DOHH2 (cell line): ENCODE measurements around the gene KRT40.

ENCODE experiments used
- H3F3A ChIP-seq: fragments of 200-600 bp; sonication (generic), shearing (Covaris generic); 2 replicates; pipeline ENCODE4 v1.6.0; 2016; ENCODE audit warnings: antibody characterized with exemption, mild to moderate bottlenecking; ENCODE audit not compliant: control insufficient read depth, insufficient read depth
- H3K27ac ChIP-seq: fragments of 200-600 bp; sonication (generic); 2 replicates; pipeline ENCODE4 v1.5.1; 2014; ENCODE audit warnings: low read depth, mild to moderate bottlenecking, low read length, moderate library complexity
- H3K27me3 ChIP-seq: fragments of 200-600 bp; sonication (generic); 2 replicates; pipeline ENCODE4 v1.6.1; 2014; ENCODE audit warnings: mild to moderate bottlenecking, low read length, mixed read lengths; ENCODE audit not compliant: control insufficient read depth
- H3K36me3 ChIP-seq: fragments of 200-600 bp; sonication (generic); 2 replicates; pipeline ENCODE4 v1.6.1; 2014; ENCODE audit warnings: mild to moderate bottlenecking, low read length, moderate library complexity, mixed read lengths; ENCODE audit not compliant: control insufficient read depth
- H3K4me1 ChIP-seq: fragments of 200-600 bp; sonication (generic); 2 replicates; pipeline ENCODE4 v1.6.1; 2014; ENCODE audit warnings: mild to moderate bottlenecking, low read length, mixed read lengths; ENCODE audit not compliant: control insufficient read depth
- H3K4me2 ChIP-seq: fragments of 200-600 bp; sonication (generic); 2 replicates; pipeline ENCODE4 v1.6.0; 2014; ENCODE audit warnings: mild to moderate bottlenecking, low read length, moderate library complexity
- H3K4me3 ChIP-seq: fragments of 200-600 bp; sonication (generic); 2 replicates; pipeline ENCODE4 v1.5.1; 2014; ENCODE audit warnings: mild to moderate bottlenecking, low read length, mixed read lengths
- H3K79me2 ChIP-seq: fragments of 200-600 bp; sonication (generic); 2 replicates; pipeline ENCODE4 v1.6.1; 2014; ENCODE audit warnings: mild to moderate bottlenecking, low read length, mixed read lengths; ENCODE audit not compliant: control insufficient read depth
- H3K9me2 ChIP-seq: fragments of 200-600 bp; sonication (generic); replicated peaks from 2 replicates; pipeline ENCODE4 v1.6.1; 2014; ENCODE audit warnings: mild to moderate bottlenecking, low read length, mixed read lengths; ENCODE audit not compliant: control insufficient read depth
- H3K9me3 ChIP-seq: fragments of 200-600 bp; sonication (generic); 2 replicates; pipeline ENCODE4 v1.6.1; 2014; ENCODE audit warnings: antibody characterized with exemption, low read length, mixed read lengths; ENCODE audit not compliant: control insufficient read depth, insufficient read depth
- H4K20me1 ChIP-seq: fragments of 200-600 bp; sonication (generic); 2 replicates; pipeline ENCODE4 v1.6.0; 2014; ENCODE audit warnings: low read depth, mild to moderate bottlenecking, antibody characterized with exemption, low read length, moderate library complexity; ENCODE audit not compliant: control insufficient read depth, insufficient read depth
- CTCF ChIP-seq: fragments of 200-600 bp; sonication (generic); IDR thresholded peaks from one replicate; pipeline ENCODE4 v1.5.1; 2014; ENCODE audit warnings: antibody characterized with exemption, mild to moderate bottlenecking, low read depth, low read length; ENCODE audit not compliant: poor library complexity, severe bottlenecking
- EZH2phosphoT487 ChIP-seq: fragments of 200-600 bp; sonication (generic); IDR thresholded peaks from 2 replicates; pipeline ENCODE4 v1.6.1; 2017; ENCODE audit warnings: borderline replicate concordance, mild to moderate bottlenecking, antibody characterized with exemption, low read length, moderate library complexity, mixed read lengths

KRT40 gene

DNA sequence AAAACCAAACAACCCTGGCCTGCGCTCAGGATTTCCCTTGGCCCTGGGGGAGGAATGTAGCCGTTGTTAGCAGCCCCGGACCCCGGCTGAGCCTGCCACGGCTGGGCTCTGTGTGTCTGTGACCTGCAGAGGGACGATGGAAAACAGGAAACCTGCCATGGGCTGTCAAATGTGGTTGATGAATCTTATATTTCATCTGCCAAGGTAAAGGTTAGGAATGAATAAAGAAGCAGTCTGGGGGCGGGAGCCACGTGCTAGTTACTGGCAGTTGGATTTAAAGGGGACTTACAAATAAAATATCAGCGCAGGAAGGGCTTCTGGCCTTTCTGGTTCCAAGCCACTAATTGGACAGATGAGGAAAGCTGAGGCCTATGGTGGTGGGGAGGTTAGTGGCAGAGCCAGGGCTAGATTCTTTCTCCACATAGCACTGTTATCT is 46.7 kb downstream of the KRT40 start, which contains the start of gene KRT23:
Gene KRT23 (minus strand): TSS at position 263 of the 436 bp plus-strand sequence. CDS start 1,043 bp downstream, outside the sequence.
- Histone ChIP-seq H4K20me1 (no peaks in the 10 kb centered on the region), H3K36me3 (no peaks in the 10 kb centered on the region), H3K9me3 (no peaks in the 10 kb centered on the region), H3K27me3 (peaks cover 5% of the 10 kb centered on the region; the same call in 1 of the 2 replicates), H3K79me2 (no peaks in the 10 kb centered on the region), H3K9me2 (no peaks in the 10 kb centered on the region), H3K4me1 (no peaks in the 10 kb centered on the region), H3F3A (no peaks in the 10 kb centered on the region), H3K4me2 (no peak within 1 kb of the TSS), H3K27ac (no peak within 1 kb of the TSS), H3K4me3 (no peak within 1 kb of the TSS)
- TF ChIP-seq CTCF, result no peak
- TF ChIP-seq EZH2phosphoT487, result no peak

DNA sequence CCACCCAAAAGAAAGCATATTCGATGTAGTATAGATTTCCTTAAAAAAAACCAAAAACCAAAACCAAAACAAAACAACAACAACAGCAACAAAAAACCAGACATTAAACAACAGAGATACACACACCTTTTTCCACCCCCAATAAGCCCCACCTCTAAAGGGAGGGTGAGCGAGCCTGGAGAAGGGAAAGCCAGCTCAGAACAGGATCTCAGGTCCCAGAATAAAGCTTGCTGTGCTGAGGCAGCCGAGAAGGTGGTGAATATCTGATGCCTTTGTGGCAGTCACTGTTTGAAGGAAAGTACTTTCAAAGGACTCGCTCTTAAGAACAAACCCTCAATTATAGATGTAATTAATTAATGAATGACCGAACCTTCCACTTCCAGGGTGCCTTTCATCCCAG is 47.1 kb downstream of the KRT40 start:
- no peak for TF ChIP-seq CTCF
- no peak for TF ChIP-seq EZH2phosphoT487
- Histone ChIP-seq H3K4me1 (no peaks in the 10 kb centered on the region), H3K9me3 (no peaks in the 10 kb centered on the region), H3K79me2 (no peaks in the 10 kb centered on the region), H3K27me3 (peaks cover 5% of the 10 kb centered on the region; the same call in 1 of the 2 replicates), H3F3A (no peaks in the 10 kb centered on the region), H3K27ac (no peak overlapping the region), H3K36me3 (no peaks in the 10 kb centered on the region), H3K4me2 (no peak overlapping the region), H3K4me3 (no peak overlapping the region), H3K9me2 (no peaks in the 10 kb centered on the region), H4K20me1 (no peaks in the 10 kb centered on the region)

DNA sequence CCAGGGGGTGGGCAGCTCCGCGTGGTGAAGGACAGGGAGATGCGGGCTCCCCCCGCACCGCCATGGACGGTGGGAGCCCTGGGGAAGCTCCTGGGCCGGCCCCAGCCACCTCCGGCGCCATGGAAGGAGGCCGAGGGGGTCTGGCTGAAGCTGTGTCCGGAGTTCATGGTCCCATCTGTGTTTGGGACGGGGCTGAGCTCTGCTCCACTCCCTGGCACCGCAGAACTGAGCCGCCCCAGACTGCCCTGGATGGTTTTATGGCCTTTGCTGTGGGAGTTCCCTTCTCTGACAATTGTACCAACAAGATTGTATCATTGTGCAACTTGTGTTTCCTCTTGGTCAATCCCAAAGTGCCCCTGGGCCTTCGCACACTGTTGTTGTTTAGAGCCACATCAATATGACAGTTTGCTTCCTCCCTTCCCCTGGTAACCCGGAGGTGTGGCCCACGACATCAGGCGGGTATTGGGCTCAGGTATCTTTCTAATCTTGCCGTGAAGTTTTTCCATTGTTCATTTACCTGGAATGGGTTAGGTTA is 47.6 kb downstream of the KRT40 start:
- no peaks in the 10 kb centered on the region for H3K36me3 ChIP-seq
- no peaks in the 10 kb centered on the region for H3K9me2 ChIP-seq
- no peak for TF ChIP-seq CTCF
- TF ChIP-seq EZH2phosphoT487, result no peak
- no peak overlapping the region for H3K27ac ChIP-seq
- peaks cover 5% of the 10 kb centered on the region; the same call in 1 of the 2 replicates for H3K27me3 ChIP-seq
- H3K4me1 ChIP-seq, result no peaks in the 10 kb centered on the region
- no peaks in the 10 kb centered on the region for H3K79me2 ChIP-seq
- no peaks in the 10 kb centered on the region for H3F3A ChIP-seq
- H4K20me1 ChIP-seq, result no peaks in the 10 kb centered on the region
- no peaks in the 10 kb centered on the region for H3K9me3 ChIP-seq
- H3K4me3 ChIP-seq, result no peak overlapping the region
- H3K4me2 ChIP-seq, result no peak overlapping the region
